BLaER1 treated with 17β-estradiol and CSF1 and Interleukin-3, amounts not matched to agents 10 nM and 100 nM (cell line): ENCODE results near the gene IGF2BP3.

ENCODE experiments used
- H3K27ac ChIP-seq, 11 experiments: shearing (Covaris generic); formaldehyde crosslinking; 2 replicates each; pipeline ENCODE4 v1.8.1; 2022
- H3K27me3 ChIP-seq, 11 experiments: shearing (Covaris generic); formaldehyde crosslinking; 2 replicates each; pipeline ENCODE4 v1.8.1; 2022
- H3K36me3 ChIP-seq, 11 experiments: shearing (Covaris generic); formaldehyde crosslinking; 2 replicates each; pipeline ENCODE4 v1.8.1; 2022
- H3K4me1 ChIP-seq, 10 experiments: shearing (Covaris generic); formaldehyde crosslinking; 2 replicates each; pipeline ENCODE4 v1.8.1; 2022
- H3K4me2 ChIP-seq, 11 experiments: shearing (Covaris generic); formaldehyde crosslinking; 2 replicates each; pipeline ENCODE4 v1.8.1; 2022
- H3K4me3 ChIP-seq, 10 experiments: shearing (Covaris generic); formaldehyde crosslinking; 2 replicates each; pipeline ENCODE4 v1.8.1; 2022
- H3K9ac ChIP-seq, 11 experiments: shearing (Covaris generic); formaldehyde crosslinking; 2 replicates each; pipeline ENCODE4 v1.8.1; 2022
- H3K9me3 ChIP-seq, 11 experiments: shearing (Covaris generic); formaldehyde crosslinking; replicated peaks in 1 of 11; 2 replicates each; pipeline ENCODE4 v1.8.1; 2022
- H4K20me1 ChIP-seq, 11 experiments: shearing (Covaris generic); formaldehyde crosslinking; 2 replicates each; pipeline ENCODE4 v1.8.1; 2022
- Cebpa-rat ChIP-seq, 11 experiments: shearing (Covaris generic); IDR thresholded peaks; 2 replicates each; pipeline ENCODE4 v1.8.1; 2022

IGF2BP3 gene

DNA sequence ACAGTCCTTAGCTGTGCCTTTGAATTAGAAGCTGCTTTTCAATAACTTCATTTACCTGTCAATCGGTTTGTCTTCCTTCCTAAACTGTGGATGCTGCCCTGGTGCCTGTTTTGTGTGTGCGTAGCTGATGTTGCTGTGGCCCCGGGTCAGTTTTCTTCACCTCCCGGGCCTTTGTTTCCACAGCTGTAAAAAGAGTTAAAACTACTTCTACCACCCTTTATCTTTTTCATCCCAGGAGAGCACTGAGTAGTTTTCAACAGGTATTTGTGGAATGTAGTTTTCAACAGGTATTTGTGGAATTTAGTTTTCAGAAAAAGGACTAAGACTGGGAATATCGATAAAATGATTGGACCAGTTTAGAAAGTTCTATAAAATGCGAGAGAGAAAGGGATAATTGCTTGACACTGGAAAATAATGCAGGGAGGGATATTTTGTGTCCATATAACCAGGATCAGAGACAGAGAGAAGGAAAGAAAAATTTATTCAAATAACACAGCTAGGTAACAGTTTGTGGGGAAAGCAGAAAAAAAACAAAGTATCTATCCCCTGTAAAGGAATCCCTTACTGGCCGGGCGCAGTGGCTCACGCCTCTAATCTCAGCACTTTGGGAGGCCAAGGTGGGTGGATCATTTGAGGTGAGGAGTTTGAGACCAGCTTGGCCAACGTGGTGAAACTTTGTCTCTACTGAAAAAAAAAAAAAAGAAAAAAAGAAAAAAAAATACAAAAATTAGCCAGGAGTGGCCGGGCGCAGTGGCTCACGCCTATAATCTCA lies 15.9 kb upstream of the IGF2BP3 start:
- Histone ChIP-seq H3K4me3 (no peak overlapping the region), H3K9me3 (peaks cover 0 to 6% (median 0%) of the 10 kb centered on the region in 11 experiments; a peak in 1 of 22 replicates), H3K9ac (no peak overlapping the region), H3K4me1 (peaks cover 12 to 15% (median 13%) of the 10 kb centered on the region in 10 experiments), H4K20me1 (no peaks in the 10 kb centered on the region), H3K4me2 (no peak overlapping the region), H3K27ac (no peak overlapping the region), H3K36me3 (no peaks in the 10 kb centered on the region), H3K27me3 (peaks cover 0 to 19% (median 5%) of the 10 kb centered on the region in 11 experiments; a peak in 8 of 22 replicates)
- no peak for TF ChIP-seq Cebpa-rat (IDR thresholded peaks at IDR 0.05)

- H3K9ac ChIP-seq, result no peak overlapping the region
- H3K4me1 ChIP-seq, result no peaks in the 10 kb centered on the region
- TF ChIP-seq Cebpa-rat (IDR thresholded peaks at IDR 0.05), result no peak
- H3K27ac ChIP-seq, result no peak overlapping the region
- peaks cover 20 to 54% (median 40%) of the 10 kb centered on the region in 11 experiments for H3K27me3 ChIP-seq
- 0 out of 22 replicates have a peak, but pooled peaks cover 0 to 4% (median 0%) of the 10 kb centered on the region in 11 experiments for H4K20me1 ChIP-seq
- H3K4me3 ChIP-seq, result no peak overlapping the region
- H3K9me3 ChIP-seq, result no peaks in the 10 kb centered on the region
- H3K4me2 ChIP-seq, result no peak overlapping the region
- H3K36me3 ChIP-seq, result no peaks in the 10 kb centered on the region
These were observed 12.4 kb upstream of the IGF2BP3 start for GRCh38 chr7:23482686-23483085.

DNA sequence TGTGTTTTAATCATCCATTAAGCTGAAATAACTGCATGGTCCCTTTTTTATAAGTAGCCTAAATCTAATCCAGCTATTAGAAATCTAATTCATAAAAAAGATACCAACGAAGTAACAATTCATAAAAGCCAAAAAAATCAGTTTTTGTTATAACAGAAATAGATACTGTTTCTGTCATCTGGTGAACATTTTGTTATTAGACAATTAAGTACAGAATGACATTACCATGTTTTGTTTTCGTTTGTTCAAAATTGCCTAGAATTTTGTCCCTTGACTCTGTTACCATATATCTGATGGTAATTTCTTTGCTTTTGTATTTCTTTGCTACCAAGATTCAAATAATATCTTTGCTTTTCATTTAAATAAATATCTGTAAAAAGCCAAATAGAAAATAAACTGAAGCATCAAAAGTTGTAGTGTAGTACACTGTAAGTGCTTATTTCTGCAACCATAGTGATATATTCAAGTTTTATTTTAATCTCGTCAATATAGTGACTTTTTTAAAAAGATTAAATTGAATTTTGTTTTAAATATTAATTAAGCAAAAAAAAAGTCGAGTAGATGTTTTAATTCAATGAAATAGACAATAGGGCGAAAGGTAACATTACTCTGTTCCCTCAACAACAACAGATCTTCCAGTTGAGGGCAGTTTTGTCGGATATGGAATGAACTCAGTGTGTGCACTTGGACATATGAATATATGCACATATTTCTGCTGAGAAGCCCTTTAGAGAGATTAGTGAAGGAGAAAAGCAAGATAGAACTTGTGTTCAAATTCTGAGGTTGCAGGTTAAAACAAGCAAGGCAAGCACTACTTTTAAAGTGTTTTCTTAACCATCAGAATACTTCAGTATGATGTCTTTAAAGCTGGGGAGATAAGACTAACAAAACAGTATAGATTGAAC lies 7.9 kb upstream of the IGF2BP3 start:
- H3K4me3 ChIP-seq, result no peak overlapping the region
- H3K4me1 ChIP-seq, result peaks cover 11 to 16% (median 13%) of the 10 kb centered on the region in 10 experiments; a peak in 19 of 20 replicates
- no peaks in the 10 kb centered on the region for H3K36me3 ChIP-seq
- H3K27ac ChIP-seq, result no peak overlapping the region
- H4K20me1 ChIP-seq, result peaks cover 0 to 35% (median 21%) of the 10 kb centered on the region in 11 experiments; a peak in 19 of 22 replicates
- no peak for TF ChIP-seq Cebpa-rat (IDR thresholded peaks at IDR 0.05)
- peaks cover 62 to 95% (median 81%) of the 10 kb centered on the region in 11 experiments for H3K27me3 ChIP-seq
- H3K4me2 ChIP-seq, result no peak overlapping the region
- peaks cover 0 to 4% (median 0%) of the 10 kb centered on the region in 11 experiments; a peak in 2 of 22 replicates for H3K9me3 ChIP-seq
- no peak overlapping the region for H3K9ac ChIP-seq

DNA sequence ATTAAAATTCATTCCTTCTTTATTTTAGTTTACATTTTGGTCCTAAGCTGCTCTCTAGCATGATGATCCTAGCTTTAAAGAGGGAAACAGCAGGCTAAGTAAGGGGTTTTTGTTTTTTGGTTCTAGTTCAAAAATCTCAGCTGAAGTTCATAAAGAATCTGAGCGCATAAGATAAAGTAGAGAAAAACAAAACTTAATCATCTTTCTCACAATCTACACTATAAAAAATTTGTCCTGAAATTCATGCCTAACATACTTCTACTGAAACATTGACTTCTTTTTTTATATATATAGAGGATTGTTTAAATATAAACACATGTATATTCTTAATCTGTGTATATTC lies 6.8 kb upstream of the IGF2BP3 start:
- no peak for TF ChIP-seq Cebpa-rat (IDR thresholded peaks at IDR 0.05)
- Histone ChIP-seq H3K36me3 (no peaks in the 10 kb centered on the region), H3K4me3 (no peak overlapping the region), H3K4me1 (peaks cover 11 to 16% (median 13%) of the 10 kb centered on the region in 10 experiments; a peak in 19 of 20 replicates), H3K9me3 (peaks cover 0 to 4% (median 0%) of the 10 kb centered on the region in 11 experiments; a peak in 2 of 22 replicates), H3K4me2 (no peak overlapping the region), H3K27me3 (peaks cover 73 to 98% (median 91%) of the 10 kb centered on the region in 11 experiments), H3K27ac (no peak overlapping the region), H3K9ac (no peak overlapping the region), H4K20me1 (peaks cover 0 to 45% (median 29%) of the 10 kb centered on the region in 11 experiments; a peak in 19 of 22 replicates)

- Histone ChIP-seq H3K27me3 (peaks cover 79 to 98% (median 93%) of the 10 kb centered on the region in 11 experiments), H3K27ac (no peak overlapping the region), H3K4me1 (peaks cover 11 to 16% (median 13%) of the 10 kb centered on the region in 10 experiments; a peak in 19 of 20 replicates), H4K20me1 (peaks cover 0 to 51% (median 29%) of the 10 kb centered on the region in 11 experiments; a peak in 19 of 22 replicates), H3K9ac (no peak overlapping the region), H3K36me3 (no peaks in the 10 kb centered on the region), H3K4me2 (no peak overlapping the region), H3K4me3 (no peak overlapping the region), H3K9me3 (peaks cover 0 to 4% (median 0%) of the 10 kb centered on the region in 11 experiments; a peak in 2 of 22 replicates)
- no peak for TF ChIP-seq Cebpa-rat (IDR thresholded peaks at IDR 0.05)
These were observed 6.2 kb upstream of the IGF2BP3 start for GRCh38 chr7:23476286-23477156.

GRCh38 chr7:23475576-23475839 lies 5.2 kb upstream of the IGF2BP3 start:
- H3K27ac ChIP-seq, result no peak overlapping the region
- H3K36me3 ChIP-seq, result no peaks in the 10 kb centered on the region
- TF ChIP-seq Cebpa-rat (IDR thresholded peaks at IDR 0.05), result no peak
- H3K9me3 ChIP-seq, result peaks cover 0 to 4% (median 0%) of the 10 kb centered on the region in 11 experiments; a peak in 2 of 22 replicates
- H3K9ac ChIP-seq, result no peak overlapping the region
- H3K27me3 ChIP-seq, result peaks cover 89 to 98% (median 95%) of the 10 kb centered on the region in 11 experiments
- H3K4me3 ChIP-seq, result no peak overlapping the region
- peaks cover 14 to 19% (median 16%) of the 10 kb centered on the region in 10 experiments; a peak in 19 of 20 replicates for H3K4me1 ChIP-seq
- peaks cover 0 to 58% (median 32%) of the 10 kb centered on the region in 11 experiments; a peak in 19 of 22 replicates for H4K20me1 ChIP-seq
- no peak overlapping the region for H3K4me2 ChIP-seq

DNA sequence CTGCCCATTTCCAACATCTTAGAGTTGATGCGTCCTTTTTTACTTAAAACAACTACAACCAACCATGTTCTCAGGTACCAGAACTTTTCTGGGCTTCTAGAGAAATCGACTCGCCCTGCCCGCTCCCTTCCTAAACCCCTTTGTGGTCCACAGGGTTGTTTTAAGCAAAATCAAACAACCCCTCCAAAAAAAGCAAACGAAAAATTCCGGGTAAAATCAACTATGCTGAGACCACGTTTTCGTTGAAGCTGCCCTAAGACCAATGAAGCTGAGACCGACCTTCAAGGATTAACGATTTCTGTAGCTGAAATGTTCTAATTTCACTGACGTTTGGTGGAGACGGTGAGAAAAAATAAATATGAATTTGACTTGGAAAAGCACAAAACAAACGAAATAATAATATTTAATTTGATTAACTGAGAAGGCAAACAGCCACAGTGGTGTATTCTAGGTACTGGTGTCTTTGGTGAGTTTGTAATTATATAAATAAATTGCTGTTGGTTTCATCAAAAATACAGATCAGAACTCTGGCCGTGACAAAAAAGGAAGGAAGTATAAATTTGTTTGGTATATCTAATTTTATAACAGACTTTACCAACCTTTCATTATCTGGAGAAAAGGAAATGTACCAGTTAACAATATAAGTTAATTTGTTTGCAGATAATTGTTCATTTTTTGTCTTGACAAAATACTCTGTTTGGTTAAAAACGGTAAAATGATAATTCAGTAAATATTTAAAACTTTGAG lies 4.7 kb upstream of the IGF2BP3 start:
- H3K9me3 ChIP-seq, result peaks cover 0 to 4% (median 0%) of the 10 kb centered on the region in 11 experiments; a peak in 2 of 22 replicates
- no peak for TF ChIP-seq Cebpa-rat (IDR thresholded peaks at IDR 0.05)
- peaks cover 18 to 24% (median 20%) of the 10 kb centered on the region in 10 experiments; a peak in 19 of 20 replicates for H3K4me1 ChIP-seq
- peak overlapping the region; percentile 74 to 98 (median 93); a peak in 21 of 22 replicates for H3K4me2 ChIP-seq
- no peak overlapping the region for H3K9ac ChIP-seq
- H3K36me3 ChIP-seq, result no peaks in the 10 kb centered on the region
- H3K27me3 ChIP-seq, result peaks cover 91 to 98% (median 95%) of the 10 kb centered on the region in 11 experiments
- no peak overlapping the region for H3K27ac ChIP-seq
- H3K4me3 ChIP-seq, result peak overlapping the region in 9 of 10 experiments; percentile 42 to 68 (median 54); a peak in 15 of 20 replicates
- H4K20me1 ChIP-seq, result peaks cover 0 to 63% (median 37%) of the 10 kb centered on the region in 11 experiments; a peak in 19 of 22 replicates
